NOMO-1 treated with DMSO at 0.1 percent for 48 hours (cell line): ENCODE measurements around the gene CEP170B.
"Not testable (repeated sequence)": the region's sequence is repeated elsewhere in the genome, so short reads cannot be mapped to it uniquely, and the experiment has no call there.

ENCODE experiments used
- DNase-seq: peaks from one replicate; lab custom pipeline; 2025; ENCODE audit not compliant: unreplicated experiment; lab: John Stamatoyannopoulos, UW

The CEP170B gene

GRCh38 chr14:104888489-104889374 is 23.7 kb downstream of the CEP170B start:
- DNase-seq, result no peak

GRCh38 chr14:104889375-104889757 is 24.3 kb downstream of the CEP170B start:
- no peak for DNase-seq

GRCh38 chr14:104890292-104890691 is 25.2 kb downstream of the CEP170B start:
- not testable (repeated sequence) for DNase-seq

- DNase-seq, result no peak
These were observed 26.1 kb downstream of the CEP170B start for GRCh38 chr14:104891121-104891551.

- no peak for DNase-seq
These were observed 26.8 kb downstream of the CEP170B start for GRCh38 chr14:104891664-104892530.

GRCh38 chr14:104892531-104893434 is 27.7 kb downstream of the CEP170B start:
- DNase-seq, result no peak

- DNase-seq, result no peak
These were observed 28.6 kb downstream of the CEP170B start for GRCh38 chr14:104893435-104894207.

GRCh38 chr14:104894331-104895206 is 29.5 kb downstream of the CEP170B start:
- no peak for DNase-seq

GRCh38 chr14:104895207-104895785 is 30.2 kb downstream of the CEP170B start:
- DNase-seq, result no peak

GRCh38 chr14:104895786-104896661 is 31.0 kb downstream of the CEP170B start:
- no peak for DNase-seq

GRCh38 chr14:104897330-104898194 is 32.5 kb downstream of the CEP170B start:
- no peak for DNase-seq

- DNase-seq, result no peak
These were observed 33.1 kb downstream of the CEP170B start for GRCh38 chr14:104898195-104898558.

- DNase-seq, result no peak
These were observed 33.9 kb downstream of the CEP170B start for GRCh38 chr14:104898870-104899510.

GRCh38 chr14:104899781-104900180 is 34.7 kb downstream of the CEP170B start:
- no peak for DNase-seq

GRCh38 chr14:104900639-104901512 is 35.8 kb downstream of the CEP170B start:
- no peak for DNase-seq
